NCI-H187 (cell line): Measurements from ENCODE around the gene SERF2.
"Not testable (repeated sequence)": the region's sequence is repeated elsewhere in the genome, so short reads cannot be mapped to it uniquely, and the experiment has no call there.

Source experiments
- DNase-seq, 2 experiments: peaks; one replicate each; lab custom pipeline; 2025; lab: John Stamatoyannopoulos, UW

SERF2 gene

DNA sequence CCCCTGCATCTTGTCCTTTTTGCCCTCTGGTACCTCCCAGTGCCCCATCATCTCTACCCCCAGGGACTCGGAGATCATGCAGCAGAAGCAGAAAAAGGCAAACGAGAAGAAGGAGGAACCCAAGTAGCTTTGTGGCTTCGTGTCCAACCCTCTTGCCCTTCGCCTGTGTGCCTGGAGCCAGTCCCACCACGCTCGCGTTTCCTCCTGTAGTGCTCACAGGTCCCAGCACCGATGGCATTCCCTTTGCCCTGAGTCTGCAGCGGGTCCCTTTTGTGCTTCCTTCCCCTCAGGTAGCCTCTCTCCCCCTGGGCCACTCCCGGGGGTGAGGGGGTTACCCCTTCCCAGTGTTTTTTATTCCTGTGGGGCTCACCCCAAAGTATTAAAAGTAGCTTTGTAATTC lies 1.5 kb downstream of the SERF2 start:
- DNase-seq, result no peak

DNA sequence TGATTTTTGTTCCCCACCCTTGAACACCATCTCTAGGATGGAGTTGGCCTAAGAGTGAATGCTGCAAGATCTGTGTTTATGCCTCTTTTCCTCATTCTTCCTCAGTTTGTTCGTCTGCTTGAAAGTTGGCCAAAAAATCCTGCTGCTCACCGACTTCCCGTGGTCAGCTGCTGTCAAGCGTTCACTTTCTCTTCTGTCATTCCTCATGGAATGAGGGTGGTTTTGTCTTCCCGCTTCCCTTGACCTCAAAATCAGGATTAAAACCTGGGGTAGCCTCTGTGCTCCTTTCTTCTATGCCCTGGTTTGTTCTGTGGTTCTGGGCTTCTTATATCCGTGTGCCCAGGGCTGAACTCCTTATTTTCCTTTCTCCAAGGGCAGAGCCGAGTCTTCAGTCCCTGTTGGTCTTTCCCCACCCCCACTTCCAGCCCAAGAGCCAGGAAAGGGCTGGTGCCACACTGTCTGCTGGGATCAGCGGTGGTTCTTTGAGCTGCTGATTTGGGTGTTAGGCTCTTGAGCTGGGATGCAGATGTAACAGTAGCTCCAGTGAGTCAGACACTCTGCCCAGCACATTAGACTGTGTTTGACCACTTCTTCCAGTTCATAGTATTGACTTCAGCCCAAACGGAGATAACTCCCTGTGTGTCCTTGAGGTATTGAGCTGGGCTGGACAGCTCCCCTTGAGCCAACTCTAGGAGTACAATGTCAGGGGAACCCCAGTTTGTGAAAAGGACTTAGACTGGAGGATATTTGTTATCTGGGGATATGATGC lies 2.3 kb downstream of the SERF2 start:
- no peak for DNase-seq

DNA sequence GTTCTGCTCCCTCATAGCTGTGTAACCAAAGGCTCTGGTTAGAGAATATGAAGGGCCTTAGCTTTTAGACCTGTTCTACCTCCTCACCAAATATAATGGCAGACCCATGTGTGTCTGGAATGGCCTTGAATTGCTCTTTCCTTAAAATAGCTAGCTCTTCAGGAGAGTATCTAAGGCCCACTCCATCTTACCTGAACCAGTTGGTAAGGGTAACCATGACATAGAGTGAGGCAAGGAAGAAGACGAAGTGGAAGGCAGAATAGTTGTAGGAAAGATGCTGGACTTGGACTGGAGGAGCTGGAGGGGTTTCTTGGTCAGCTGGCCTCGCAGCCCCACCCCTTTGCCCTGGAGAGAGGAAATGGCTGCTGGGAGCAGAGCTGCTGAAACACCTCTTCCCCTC lies 3.1 kb downstream of the SERF2 start:
- no peak for DNase-seq

DNA sequence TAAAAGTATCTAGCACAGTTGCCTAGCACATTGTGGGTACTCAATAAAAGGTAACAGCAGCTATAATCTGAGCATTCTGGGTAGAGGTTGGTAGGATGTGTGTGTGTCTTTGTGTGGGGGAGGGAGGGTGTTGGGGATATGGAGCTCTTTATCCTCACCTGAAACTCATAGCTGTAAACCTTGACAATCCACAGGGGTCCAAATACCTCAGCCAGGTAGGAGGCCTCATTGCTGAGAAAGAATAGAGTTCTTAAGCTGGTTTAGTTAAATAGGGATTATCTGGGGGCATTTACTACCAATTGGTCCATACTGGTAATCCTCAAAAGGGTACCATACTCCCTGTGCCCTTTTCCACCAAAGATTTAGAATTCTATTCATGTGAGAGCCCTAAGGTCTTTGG lies 3.9 kb downstream of the SERF2 start:
- no peak for DNase-seq

DNA sequence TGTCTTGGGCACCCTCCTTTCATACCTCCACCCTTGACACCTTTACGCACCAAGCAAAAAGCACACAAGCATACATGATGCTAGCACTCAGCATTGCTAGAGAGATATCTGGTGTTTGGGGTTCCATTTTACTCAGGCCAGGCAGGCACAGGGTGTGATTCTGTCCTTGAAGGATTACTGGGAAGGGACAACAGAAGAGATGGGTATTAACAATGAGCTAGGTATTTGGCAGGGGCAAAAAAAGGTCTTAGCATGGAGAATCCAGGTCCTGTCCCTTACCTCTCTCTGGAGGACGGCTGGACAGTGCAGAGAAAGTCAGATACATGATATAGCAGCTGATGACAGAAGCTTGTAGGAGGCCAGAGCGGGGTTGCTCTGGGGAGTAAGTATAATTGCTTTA lies 4.4 kb downstream of the SERF2 start:
- no peak for DNase-seq

DNA sequence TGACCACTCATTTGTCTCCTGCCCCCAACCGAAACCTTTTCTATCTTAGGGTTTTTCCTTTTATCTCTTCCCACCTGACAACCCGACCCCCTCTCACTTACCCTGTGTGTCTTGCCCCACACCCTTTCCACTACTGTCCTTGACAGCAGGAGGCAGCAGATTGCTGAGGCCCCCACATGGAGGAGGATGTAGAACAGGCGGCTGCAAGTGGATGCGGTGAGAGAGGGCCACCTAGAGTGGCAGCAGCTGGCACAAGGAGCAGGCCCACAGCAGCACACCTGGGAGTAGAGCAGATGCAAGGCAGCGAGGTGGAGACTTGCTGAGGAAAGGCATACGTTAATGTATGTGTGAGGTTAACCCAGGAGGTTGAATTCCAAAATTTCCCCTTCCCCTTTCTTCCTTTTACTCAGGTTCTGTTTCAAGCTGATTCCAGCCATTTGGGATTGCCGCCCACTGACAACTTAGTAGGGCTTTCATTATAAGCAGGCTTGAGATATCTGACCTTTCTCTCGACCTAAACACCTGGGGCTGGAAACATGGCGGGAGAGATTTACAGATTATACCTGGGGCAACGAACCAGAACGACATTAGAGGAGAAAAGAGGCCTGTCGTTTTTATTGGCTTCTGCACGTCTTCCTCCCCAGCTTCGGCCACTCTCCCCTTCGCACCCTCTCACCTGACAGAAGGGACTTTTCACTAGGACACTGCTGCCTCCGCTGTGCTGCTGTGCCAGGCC lies 7.3 kb downstream of the SERF2 start:
- peak; percentile 30 to 35 for DNase-seq

DNA sequence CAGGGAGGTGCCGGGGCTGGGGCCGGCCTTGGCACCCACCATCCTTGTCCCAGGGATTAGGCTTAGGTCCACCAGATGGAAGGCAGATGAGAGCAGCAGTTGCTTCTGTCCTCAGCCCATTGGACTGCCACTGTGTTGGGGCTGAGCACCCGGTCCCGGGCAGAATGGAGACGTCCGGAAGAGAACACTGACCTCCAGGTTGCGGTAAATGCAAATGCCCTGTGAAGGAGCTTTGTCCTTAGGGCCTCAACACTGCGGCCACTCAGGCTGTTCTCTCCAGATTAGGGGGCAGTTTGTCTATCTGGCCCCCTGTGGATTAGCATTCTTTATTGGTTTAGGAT lies 7.8 kb downstream of the SERF2 start, which contains the start of gene SERINC4:
Gene SERINC4 (minus strand): TSS at position 276 of the 341 bp plus-strand sequence. CDS start 234 bp downstream, at position 42.
- no peak for DNase-seq

DNA sequence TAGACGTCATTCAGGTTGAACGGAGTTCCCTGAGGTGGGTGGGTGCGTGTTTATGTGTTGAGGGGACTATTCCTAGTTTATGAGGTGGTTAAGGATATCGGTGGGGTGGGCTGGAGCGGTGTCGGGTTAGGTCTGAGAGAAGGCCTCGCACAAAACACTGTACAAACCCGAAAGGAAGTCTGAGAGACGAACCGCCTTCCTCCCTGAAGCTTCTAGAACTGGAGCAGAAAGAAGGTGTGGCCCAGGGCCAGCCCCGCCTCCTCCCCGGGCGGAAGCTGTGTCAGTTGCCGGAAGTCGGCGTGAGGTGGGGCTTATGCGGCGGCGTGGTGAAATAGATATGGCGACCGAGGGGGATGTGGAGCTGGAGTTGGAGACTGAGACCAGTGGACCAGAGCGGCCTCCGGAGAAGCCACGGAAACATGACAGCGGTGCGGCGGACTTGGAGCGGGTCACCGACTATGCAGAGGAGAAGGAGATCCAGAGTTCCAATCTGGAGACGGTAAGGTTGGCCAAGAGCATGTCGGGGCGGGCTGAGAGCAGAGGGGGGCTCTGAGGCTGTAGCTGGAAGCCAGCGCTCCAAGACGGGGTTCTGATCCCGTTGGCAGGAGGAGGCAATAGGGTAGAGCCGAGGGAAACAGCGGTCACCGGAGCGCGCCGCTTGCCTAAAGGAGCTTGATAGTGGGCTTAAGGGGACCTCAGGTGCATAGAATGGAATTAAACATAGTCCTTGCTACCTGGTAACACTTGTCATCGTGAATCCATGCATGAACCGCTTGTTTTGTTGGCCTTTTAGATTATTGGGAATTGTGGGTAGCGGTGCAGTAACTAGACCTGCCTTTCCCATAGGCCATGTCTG lies 8.4 kb downstream of the SERF2 start, which contains the start of gene HYPK:
Gene HYPK (plus strand): TSS at position 314 of the 856 bp plus-strand sequence. CDS start 24 bp downstream, at position 338.
- peak; percentile 9 to 62 for DNase-seq

DNA sequence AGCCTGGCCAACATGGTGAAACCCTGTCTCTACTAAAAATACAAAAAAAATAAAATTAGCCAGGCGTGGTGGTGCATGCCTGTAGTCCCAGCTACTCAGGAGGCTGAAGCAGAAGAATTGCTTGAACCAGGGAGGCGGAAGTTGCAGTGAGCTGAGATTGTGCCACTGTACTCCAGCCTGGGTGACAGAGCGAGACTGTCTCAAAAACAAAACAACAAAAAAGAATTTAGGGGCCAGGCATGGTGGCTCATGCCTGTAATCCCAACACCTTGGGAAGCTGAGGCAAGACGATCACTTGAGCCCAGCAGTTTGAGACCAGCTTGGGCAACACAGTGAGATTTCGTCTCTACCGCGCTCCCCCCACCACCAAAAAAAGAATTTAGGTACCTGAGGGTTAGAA lies 10.6 kb downstream of the SERF2 start:
- not testable (repeated sequence) for DNase-seq

DNA sequence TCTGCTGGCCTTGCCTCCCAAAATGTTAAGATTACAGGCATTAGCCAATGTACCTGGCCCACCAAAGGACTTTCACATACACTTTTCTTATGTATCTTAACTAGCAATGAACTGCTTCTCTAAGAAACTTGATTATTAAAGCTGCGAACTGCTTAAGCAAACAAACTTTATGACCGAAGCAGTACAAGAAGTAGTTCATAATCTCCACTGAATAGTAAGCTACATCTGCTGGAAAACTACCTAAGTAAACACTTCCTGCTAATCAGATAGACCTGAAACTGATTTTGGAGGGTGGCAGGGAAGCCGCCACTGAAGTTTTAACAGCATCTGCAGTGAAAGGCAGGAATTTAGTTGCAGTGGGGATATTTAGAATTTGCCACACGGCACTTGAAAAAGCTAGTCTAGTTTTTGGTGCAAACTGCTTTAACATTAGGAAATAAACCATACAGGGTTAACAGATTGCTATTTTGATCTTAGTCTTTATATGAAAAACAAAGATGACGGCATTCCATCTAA lies 16.4 kb downstream of the SERF2 start:
- DNase-seq, result no peak

DNA sequence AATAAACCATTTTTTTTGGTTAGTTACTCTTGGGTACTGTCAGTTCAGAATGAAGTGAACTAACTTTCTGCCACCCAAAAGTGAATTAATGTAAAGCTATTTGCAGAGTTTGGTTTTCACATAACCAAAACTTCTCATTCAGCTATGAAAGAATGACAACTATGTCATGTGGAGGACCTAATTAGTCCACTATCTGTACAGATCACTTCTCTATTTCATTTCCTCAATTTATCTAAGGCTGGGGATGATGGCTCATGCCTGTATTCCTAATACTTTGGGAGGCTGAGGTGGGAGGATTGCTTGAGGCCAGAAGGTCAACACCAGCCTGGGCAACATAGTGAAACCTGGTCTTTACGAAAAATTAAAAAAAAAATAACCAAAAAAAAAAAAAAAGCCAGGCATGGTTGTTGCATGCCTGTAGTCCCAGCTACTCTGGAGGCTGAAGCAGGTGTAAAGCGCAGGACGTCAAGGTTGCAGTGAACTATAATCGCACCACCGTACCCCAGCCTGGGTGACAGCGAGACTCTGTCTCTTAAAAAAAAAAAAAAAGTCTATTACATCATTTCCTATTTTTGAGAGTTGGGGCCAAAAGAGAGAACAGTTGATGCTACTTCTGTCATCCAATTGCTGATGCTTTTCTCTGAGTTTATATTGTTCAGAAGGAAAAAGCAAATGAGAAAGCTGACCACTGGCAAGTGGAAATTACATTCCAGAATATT lies 17.0 kb downstream of the SERF2 start:
- no peak for DNase-seq

DNA sequence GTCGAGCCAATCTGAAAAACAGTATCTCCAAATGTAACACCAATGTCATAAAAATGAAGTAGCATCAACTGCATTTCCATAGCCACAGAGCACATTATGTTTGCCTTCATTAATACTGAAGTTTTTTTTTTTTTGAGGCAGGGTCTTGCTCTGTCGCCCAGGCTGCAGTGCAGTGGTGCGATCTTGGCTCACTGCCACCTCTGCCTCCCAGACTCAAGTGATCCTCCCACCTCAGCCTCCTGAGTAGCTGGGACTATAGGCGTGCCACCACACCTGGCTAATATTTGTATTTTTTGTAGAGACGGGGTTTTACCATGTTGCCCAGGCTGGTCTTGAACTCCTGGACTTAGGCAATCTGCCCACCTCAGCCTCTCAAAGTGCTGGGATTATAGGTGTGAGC lies 22.9 kb downstream of the SERF2 start:
- DNase-seq, result not testable (repeated sequence)

DNA sequence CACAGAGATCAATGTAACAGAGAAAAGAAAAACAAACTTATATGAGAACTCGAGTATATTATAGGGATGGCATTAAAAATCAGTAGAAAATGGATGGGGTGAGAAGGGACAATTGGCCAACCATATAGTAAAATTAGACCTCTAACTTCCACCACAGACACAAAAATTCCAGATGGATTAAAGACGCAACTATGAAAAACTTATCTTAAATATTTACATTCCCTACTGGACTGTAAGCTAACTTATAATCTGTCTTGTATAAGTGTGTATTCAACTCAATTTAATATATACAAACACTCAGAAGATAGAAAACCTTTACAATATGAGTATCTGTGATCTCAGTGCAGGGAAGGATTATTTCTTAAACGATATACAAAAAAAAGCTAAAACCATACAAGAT lies 29.4 kb downstream of the SERF2 start:
- no peak for DNase-seq

DNA sequence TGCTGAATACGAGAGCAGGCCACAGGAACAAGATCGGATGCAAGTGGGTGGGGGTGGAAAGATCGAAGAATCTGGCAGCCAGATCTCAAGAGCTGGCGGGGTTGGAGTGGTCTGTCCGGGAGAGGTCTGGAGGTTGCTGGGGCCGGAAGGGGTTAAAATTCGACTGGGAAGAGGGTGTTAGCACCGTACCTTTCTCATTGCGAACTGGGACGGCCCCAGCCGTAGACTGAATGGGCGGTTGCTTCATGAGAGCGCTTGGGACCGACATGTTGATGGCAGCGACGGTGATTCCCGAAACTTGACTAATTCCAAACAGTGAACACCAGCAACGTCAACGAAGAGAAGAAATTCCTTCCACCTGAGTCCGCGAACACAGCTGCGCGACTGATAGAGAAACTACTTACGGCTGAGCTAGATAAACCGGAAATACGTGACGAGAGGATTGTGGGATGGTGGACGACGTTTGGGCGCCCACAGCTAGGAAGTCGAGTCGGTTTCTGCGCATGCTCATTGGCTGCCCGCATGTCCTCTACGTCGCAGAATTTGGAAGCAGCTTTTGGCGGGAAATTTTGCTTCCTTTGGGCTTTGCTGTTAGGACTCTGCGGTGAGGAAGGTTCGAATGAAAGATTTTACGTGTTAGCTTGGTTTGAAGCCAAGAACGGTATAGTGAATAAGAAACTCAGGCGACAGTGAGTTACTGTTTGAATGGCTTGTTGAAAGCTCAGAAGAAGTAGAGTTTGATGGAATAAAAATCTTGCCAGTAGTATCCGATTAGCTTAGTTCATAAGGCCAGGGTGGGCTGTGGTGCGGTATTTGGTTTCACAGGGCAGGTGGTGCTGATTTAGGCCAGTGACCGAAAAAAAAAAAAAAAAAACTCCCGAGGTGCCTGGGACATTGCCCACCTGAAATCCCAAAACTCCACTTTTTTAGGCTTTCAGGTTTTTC lies 32.5 kb downstream of the SERF2 start, which contains the start of gene MFAP1:
Gene MFAP1 (minus strand): TSS at position 389 of the 945 bp plus-strand sequence. CDS start 121 bp downstream, at position 268.
- peak; percentile 32 to 77 for DNase-seq

DNA sequence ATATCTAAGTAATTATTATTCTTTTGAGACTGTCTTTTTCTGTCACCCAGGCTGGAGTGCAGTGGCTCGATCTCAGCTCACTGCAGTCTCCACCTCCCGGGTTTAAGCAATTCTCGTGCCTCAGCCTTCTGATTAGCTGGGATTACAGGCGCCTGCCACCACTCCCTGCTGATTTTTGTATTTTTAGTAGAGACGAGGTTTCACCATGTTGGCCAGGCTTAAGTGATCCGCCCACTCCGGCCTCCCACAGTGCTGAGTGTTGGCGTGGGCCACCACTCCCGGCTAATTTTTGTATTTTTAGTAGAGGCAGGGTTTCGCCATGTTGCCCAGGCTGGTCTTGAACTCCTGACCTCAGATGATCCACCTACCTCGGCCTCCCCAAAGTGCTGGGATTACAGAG lies 33.2 kb downstream of the SERF2 start:
- DNase-seq, result not testable (repeated sequence)

DNA sequence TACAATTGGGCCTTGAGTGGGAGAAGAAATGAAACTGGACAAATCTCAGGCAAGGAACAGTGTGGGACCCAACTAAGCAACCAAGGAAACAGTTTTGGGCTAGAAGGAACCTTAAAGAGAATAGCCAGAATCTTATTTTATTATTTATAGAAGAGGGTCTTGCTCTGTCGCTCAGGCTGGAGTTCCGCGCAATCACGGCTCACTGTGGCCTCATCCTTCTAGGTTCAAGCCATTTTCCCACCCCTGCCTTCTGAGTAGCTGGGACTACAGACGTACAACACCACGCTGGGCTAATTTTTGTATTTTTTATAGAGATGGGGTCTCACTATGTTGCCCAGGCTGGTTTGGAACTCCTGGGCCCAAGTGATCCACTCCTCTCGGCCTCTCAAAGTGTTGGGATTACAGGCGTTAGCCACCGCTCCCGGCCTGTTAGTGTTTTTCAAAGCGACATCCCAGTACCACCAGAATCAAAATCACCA lies 33.9 kb downstream of the SERF2 start:
- DNase-seq, result no peak

DNA sequence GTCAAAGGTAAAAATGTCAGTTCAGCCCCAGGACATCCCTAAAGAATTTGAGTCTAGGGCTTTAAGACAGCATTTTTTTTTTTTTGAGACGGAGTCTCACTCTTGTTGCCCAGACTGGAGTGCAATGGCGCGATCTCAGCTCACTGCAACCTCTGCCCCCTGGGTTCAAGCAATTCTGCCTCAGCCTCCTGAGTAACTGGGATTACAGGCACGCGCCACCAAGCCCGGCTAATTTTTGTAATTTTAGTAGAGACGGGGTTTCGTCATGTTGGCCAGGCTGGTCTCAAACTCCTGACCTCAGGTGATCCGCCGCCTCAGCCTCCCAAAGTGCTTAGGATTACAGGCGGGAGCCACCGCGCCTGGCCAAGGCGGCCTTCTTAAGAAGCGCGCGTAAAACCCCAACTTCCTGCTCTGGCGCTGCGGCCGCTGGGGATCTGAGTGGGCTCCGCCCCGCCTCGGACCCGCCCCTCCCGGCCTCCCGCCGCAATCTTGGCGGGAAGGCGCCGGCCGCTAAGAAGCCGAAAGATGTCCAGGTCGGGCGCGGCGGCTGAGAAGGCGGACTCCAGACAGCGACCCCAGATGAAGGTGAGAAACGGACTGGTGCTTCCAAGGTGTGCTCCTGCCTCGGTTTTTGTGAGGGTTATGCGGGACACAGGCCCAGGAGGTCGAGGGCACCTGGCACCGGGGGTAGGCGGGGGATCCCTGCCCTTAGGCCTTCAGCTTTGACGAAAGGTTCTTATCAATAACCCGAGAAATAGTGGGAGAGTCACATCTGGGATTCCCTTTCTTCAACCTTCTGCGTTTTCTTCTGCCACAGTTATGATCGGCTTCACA lies 34.6 kb downstream of the SERF2 start, which contains the start of gene WDR76:
Gene WDR76 (plus strand): TSS at position 495 of the 834 bp plus-strand sequence. CDS start 31 bp downstream, at position 526.
- peak; percentile 29 to 66 for DNase-seq

DNA sequence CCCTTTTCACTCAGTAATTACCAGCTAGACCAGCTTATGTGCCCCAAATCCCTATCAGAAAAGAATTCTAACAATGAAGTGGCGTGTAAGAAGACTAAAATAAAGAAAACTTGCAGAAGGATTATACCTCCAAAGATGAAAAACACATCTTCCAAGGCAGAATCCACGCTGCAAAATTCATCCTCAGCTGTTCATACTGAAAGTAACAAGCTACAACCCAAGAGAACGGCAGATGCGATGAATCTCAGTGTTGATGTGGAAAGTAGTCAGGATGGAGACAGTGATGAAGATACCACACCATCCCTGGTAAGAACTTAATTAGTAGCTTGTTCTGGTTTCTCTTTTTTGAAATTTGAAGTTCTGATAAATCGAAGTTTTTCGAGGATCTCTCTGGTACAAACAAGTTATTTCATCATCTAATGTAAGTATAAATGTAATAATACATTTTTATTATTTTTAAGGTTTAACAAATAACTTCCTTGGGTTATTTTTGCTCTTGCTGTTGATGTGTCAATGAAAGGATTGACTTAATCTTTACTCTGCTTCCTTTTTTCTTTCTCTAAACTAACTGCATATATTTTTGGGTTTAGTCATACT lies 36.0 kb downstream of the SERF2 start:
- DNase-seq, result no peak
